Peyer's patch (tissue), 4 donors: ENCODE measurements around the gene UROC1.
"Not testable (repeated sequence)": the region's sequence is repeated elsewhere in the genome, so short reads cannot be mapped to it uniquely, and the experiment has no call there.

Experiments used
- POLR2A ChIP-seq, 2 donors: fragments of 450-650 bp; IDR thresholded peaks; one replicate each; pipeline ENCODE4 v1.5.1; 2017; ENCODE audit warnings: antibody characterized with exemption in 2 of 2, mild to moderate bottlenecking in 2 of 2, moderate library complexity in 2 of 2
- TF ChIP-seq, protein P1 (sequence below), 6 experiments: fragments of 450-650 bp in 4 of 6; fragments of 200-600 bp in 2 of 6; sonication (generic) in 1 of 6; IDR thresholded peaks; one replicate each; pipeline ENCODE4 v1.5.1; 2017 to 2019; ENCODE audit warnings: antibody characterized with exemption in 6 of 6, mild to moderate bottlenecking in 3 of 6, moderate library complexity in 1 of 6

DNA sequence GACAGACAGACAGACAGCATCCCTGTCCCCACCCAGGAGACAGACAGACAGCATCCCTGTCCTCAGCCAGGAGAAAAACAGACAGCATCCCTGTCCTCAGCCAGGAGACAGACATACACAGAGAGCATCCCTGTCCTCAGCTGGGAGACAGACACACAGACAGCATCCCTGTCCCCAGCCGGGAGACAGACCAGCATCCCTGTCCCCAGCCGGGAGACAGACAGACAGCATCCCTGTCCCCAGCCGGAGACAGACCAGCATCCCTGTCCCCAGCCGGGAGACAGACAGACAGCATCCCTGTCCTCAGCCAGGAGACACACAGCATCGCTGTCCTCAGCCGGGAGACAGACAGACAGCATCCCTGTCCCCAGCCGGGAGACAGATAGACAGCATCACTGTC lies 17.1 kb upstream of the UROC1 start:
- TF ChIP-seq, protein P1, sequence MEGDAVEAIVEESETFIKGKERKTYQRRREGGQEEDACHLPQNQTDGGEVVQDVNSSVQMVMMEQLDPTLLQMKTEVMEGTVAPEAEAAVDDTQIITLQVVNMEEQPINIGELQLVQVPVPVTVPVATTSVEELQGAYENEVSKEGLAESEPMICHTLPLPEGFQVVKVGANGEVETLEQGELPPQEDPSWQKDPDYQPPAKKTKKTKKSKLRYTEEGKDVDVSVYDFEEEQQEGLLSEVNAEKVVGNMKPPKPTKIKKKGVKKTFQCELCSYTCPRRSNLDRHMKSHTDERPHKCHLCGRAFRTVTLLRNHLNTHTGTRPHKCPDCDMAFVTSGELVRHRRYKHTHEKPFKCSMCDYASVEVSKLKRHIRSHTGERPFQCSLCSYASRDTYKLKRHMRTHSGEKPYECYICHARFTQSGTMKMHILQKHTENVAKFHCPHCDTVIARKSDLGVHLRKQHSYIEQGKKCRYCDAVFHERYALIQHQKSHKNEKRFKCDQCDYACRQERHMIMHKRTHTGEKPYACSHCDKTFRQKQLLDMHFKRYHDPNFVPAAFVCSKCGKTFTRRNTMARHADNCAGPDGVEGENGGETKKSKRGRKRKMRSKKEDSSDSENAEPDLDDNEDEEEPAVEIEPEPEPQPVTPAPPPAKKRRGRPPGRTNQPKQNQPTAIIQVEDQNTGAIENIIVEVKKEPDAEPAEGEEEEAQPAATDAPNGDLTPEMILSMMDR (IDR thresholded peaks at IDR 0.05), result not testable (repeated sequence)
- TF ChIP-seq POLR2A (IDR thresholded peaks at IDR 0.05), result not testable (repeated sequence)
